CD14-positive monocyte (primary cell): ENCODE results near the gene EQTN. TPM values are rescaled to one million over a fixed set of nuclear protein-coding genes. Genes with fewer than 3 reads are reported as not detected.

Source experiments
- DNase-seq, 3 donors: peaks; one replicate each; pipeline ENCODE4 v3.0.0-alpha.2; 2011 to 2022
- H2AFZ ChIP-seq: 2 replicates; pipeline ENCODE4 v1.6.0; 2012; ENCODE audit warnings: mild to moderate bottlenecking, low read depth, low read length, inconsistent platforms; ENCODE audit not compliant: insufficient read depth, poor library complexity, severe bottlenecking
- H3K27ac ChIP-seq, 2 donors: 1 replicate in 1 of 2; 2 replicates in 1 of 2; pipeline ENCODE4 v1.5.1; 2012 to 2013; ENCODE audit warnings: low read length in 2 of 2, control low read depth in 1 of 2, inconsistent platforms in 1 of 2, low read depth in 1 of 2, mild to moderate bottlenecking in 1 of 2
- H3K27me3 ChIP-seq, 2 donors: one replicate each; pipeline versions ENCODE4 v1.6.0 to v1.6.1; 2011 to 2013; ENCODE audit warnings: low read length in 2 of 2; ENCODE audit not compliant: control insufficient read depth in 2 of 2, insufficient read depth in 2 of 2
- H3K36me3 ChIP-seq, 2 donors: replicated peaks in 1 of 2; 1 replicate in 1 of 2; 2 replicates in 1 of 2; pipeline versions ENCODE4 v1.5.1 to v1.6.1; 2012 to 2013; ENCODE audit warnings: low read length in 2 of 2, control low read depth in 1 of 2, inconsistent platforms in 1 of 2, mild to moderate bottlenecking in 1 of 2; ENCODE audit not compliant: insufficient read depth in 2 of 2, control insufficient read depth in 1 of 2
- H3K4me1 ChIP-seq, 2 donors: 1 replicate in 1 of 2; 2 replicates in 1 of 2; pipeline versions ENCODE4 v1.5.1 to v1.6.1; 2012 to 2013; ENCODE audit warnings: low read length in 2 of 2, control low read depth in 1 of 2, inconsistent platforms in 1 of 2, mild to moderate bottlenecking in 1 of 2, moderate library complexity in 1 of 2; ENCODE audit not compliant: insufficient read depth in 2 of 2, control insufficient read depth in 1 of 2
- H3K4me2 ChIP-seq: replicated peaks from 2 replicates; pipeline ENCODE3; 2012; ENCODE audit warnings: low read length, moderate library complexity, mild to moderate bottlenecking; ENCODE audit not compliant: poor library complexity, severe bottlenecking; ENCODE audit errors: extremely low read depth
- H3K4me3 ChIP-seq, 3 experiments: fragments of 200-600 bp in 1 of 3; sonication (generic) in 1 of 3; replicated peaks in 1 of 3; 1 replicate in 2 of 3; 2 replicates in 1 of 3; pipeline ENCODE4 v1.5.1; 2011 to 2013; ENCODE audit warnings: low read length in 3 of 3, mild to moderate bottlenecking in 3 of 3, control low read depth in 2 of 3, low read depth in 2 of 3, inconsistent platforms in 1 of 3, moderate library complexity in 1 of 3
- H3K79me2 ChIP-seq: 2 replicates; pipeline ENCODE4 v1.6.0; 2012; ENCODE audit warnings: mild to moderate bottlenecking, control low read depth, inconsistent platforms, low read length, moderate library complexity; ENCODE audit not compliant: insufficient read depth
- H3K9ac ChIP-seq: 2 replicates; pipeline ENCODE4 v1.6.0; 2017; ENCODE audit warnings: low read length, mild to moderate bottlenecking; ENCODE audit not compliant: insufficient read depth, poor library complexity, severe bottlenecking
- H3K9me3 ChIP-seq, 2 donors: replicated peaks in 1 of 2; 1 replicate in 1 of 2; 2 replicates in 1 of 2; pipeline versions ENCODE4 v1.5.1 to v1.6.1; 2012 to 2013; ENCODE audit warnings: low read length in 2 of 2, control low read depth in 1 of 2; ENCODE audit not compliant: control insufficient read depth in 1 of 2, insufficient read depth in 1 of 2
- H4K20me1 ChIP-seq: 2 replicates; pipeline ENCODE4 v1.6.0; 2012; ENCODE audit warnings: mild to moderate bottlenecking, low read length, control low read depth, moderate library complexity; ENCODE audit not compliant: insufficient read depth
- H3K27ac Mint-ChIP-seq, 7 donors: one replicate each; pipeline ENCODE4 v1.8.0; 2020; ENCODE audit warnings: mild to moderate bottlenecking in 7 of 7, mixed read lengths in 7 of 7, moderate library complexity in 6 of 7, inconsistent platforms in 2 of 7
- H3K27me3 Mint-ChIP-seq, 3 donors: one replicate each; pipeline ENCODE4 v1.8.0; 2021 to 2022; ENCODE audit warnings: low read depth in 3 of 3, mild to moderate bottlenecking in 3 of 3, mixed read lengths in 3 of 3, moderate library complexity in 3 of 3, inconsistent platforms in 1 of 3
- H3K36me3 Mint-ChIP-seq, 2 donors: one replicate each; pipeline ENCODE4 v1.8.0; 2020; ENCODE audit warnings: mixed read lengths in 2 of 2, inconsistent platforms in 1 of 2, mild to moderate bottlenecking in 1 of 2
- H3K4me1 Mint-ChIP-seq: one replicate; pipeline ENCODE4 v1.8.0; 2020; ENCODE audit warnings: mild to moderate bottlenecking, mixed read lengths
- H3K4me3 Mint-ChIP-seq, 2 donors: one replicate each; pipeline ENCODE4 v1.8.0; 2020; ENCODE audit warnings: mild to moderate bottlenecking in 2 of 2, mixed read lengths in 2 of 2, moderate library complexity in 1 of 2
- H3K9me3 Mint-ChIP-seq, 7 donors: one replicate each; pipeline ENCODE4 v1.8.0; 2020 to 2022; ENCODE audit warnings: mixed read lengths in 7 of 7, mild to moderate bottlenecking in 6 of 7, moderate library complexity in 6 of 7, inconsistent platforms in 2 of 7
- CTCF ChIP-seq: fragments of 200-600 bp; IDR thresholded peaks from one replicate; pipeline ENCODE4 v1.8.0; 2022; ENCODE audit warnings: antibody characterized with exemption, mild to moderate bottlenecking
- WGBS: methylation state at CpG from one replicate; pipeline ENCODE4 v1.1.5; 2013; ENCODE audit warnings: missing lambda C conversion rate; ENCODE audit not compliant: insufficient coverage; 5-methylcytosine and 5-hydroxymethylcytosine counted together
- intact Hi-C, 2 donors: fragments of 100-400 bp; cut with micrococcal nuclease; formaldehyde crosslinking; loops; one replicate each; pipeline versions ENCODE4 v1.15.0 to v1.15.1; 2023
- polyA plus RNA-seq, 3 donors: library from polyadenylated mRNA; depleted of rRNA in 1 of 3; unstranded in 2 of 3; stranded (reverse) in 1 of 3; fragments of 300-500 nt in 2 of 3; fragments of >200 nt in 1 of 3; fragmentation: Illumina TruSeq in 2 of 3; gene quantifications; 1 replicate in 2 of 3; 2 replicates in 1 of 3; pipeline ENCODE4 v1.2.3, GENCODE V29; 2012 to 2021

EQTN gene
- polyA plus RNA-seq, 3 donors: not detected

DNA sequence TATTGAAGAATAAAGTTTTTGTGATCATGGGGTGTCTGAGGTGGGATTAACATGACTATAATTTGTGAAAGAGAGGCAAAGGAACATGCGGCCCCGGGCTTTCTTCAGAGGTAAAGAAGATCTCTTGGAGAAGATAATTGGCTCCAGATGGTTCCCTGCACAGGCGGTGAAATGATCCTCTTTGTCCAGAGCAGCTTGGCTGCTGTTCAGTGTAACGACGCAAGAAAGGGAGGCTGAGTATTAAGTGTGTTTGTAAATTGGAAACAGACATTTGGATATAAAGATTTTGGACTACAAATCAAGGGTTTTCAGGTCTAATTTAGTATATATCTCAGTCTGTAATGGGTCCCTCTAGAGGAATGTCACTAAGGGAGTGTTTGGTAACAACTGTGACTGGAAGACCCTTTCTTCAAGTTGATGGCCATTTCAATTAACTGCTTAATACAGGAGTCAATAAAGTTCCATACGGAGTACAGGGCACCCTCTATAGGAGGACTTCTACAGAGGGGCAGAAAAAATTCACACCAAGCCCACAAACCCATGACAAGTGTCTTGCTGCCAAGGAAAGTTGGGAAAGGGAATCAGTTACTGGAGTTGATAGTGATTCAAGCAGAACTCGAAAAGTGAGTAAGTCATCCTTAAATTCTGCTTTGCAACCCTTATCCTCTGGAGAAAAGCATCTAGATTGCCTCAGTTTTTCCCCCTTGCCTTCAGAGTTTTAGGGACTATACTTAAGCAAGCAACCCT, 4.1 kb downstream of the EQTN start:
- Histone ChIP-seq H3K27me3 (no peaks in the 10 kb centered on the region), H3K4me3 (no peak overlapping the region), H3K36me3 (no peaks in the 10 kb centered on the region), H3K27ac (no peak overlapping the region), H2AFZ (no peak overlapping the region), H3K4me2 (no peak overlapping the region), H3K9ac (no peak overlapping the region), H3K79me2 (no peaks in the 10 kb centered on the region), H3K4me1 (no peaks in the 10 kb centered on the region), H4K20me1 (no peaks in the 10 kb centered on the region), H3K9me3 (no peaks in the 10 kb centered on the region)
- no peak for TF ChIP-seq CTCF
- Mint-ChIP-seq H3K4me3 (no peak overlapping the region), H3K4me1 (no peaks in the 10 kb centered on the region), H3K27ac (no peak overlapping the region), H3K9me3 (no peaks in the 10 kb centered on the region), H3K27me3 (peaks cover 1 to 3% (median 2%) of the 10 kb centered on the region in 3 donors), H3K36me3 (no peaks in the 10 kb centered on the region)
- intact Hi-C loops: no loop called here
- DNase-seq: no peak
- 98% methylated on average over 5 of the region's 7 CpGs for WGBS

DNA sequence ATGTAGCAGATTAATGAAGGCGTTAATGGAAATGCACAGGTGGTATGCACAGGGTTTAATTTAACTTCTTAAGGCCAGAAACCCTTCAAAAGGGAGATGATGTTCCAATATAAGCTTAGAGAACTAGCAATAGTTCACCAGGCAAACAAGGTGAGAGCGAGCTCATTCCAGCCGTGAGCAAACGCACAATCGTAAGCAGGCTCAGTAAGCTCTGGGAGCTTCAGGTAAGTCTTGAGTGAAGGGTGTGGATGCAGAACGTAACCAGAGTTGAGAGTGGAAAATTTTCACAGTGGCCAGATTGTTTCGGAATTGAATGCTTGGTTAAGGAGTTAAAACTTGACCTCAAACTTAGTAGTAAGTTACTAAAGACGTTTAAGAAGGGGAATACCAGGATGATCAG, 5.7 kb downstream of the EQTN start:
- 97% methylated on average over 5 of the region's 8 CpGs for WGBS
- intact Hi-C loops: no loop called here
- H3K4me2 ChIP-seq: no peak overlapping the region
- peaks cover 0 to 2% (median 1%) of the 10 kb centered on the region in 3 donors for H3K27me3 Mint-ChIP-seq
- TF ChIP-seq CTCF: no peak
- no peaks in the 10 kb centered on the region for H3K9me3 Mint-ChIP-seq
- no peaks in the 10 kb centered on the region for H3K4me1 ChIP-seq
- no peak overlapping the region for H3K4me3 Mint-ChIP-seq
- DNase-seq: no peak
- H2AFZ ChIP-seq: no peak overlapping the region
- H3K9me3 ChIP-seq: no peaks in the 10 kb centered on the region
- no peaks in the 10 kb centered on the region for H4K20me1 ChIP-seq
- no peaks in the 10 kb centered on the region for H3K36me3 ChIP-seq
- no peaks in the 10 kb centered on the region for H3K27me3 ChIP-seq
- H3K79me2 ChIP-seq: no peaks in the 10 kb centered on the region
- H3K4me1 Mint-ChIP-seq: no peaks in the 10 kb centered on the region
- no peak overlapping the region for H3K27ac ChIP-seq
- H3K4me3 ChIP-seq: no peak overlapping the region
- H3K36me3 Mint-ChIP-seq: no peaks in the 10 kb centered on the region
- H3K27ac Mint-ChIP-seq: no peak overlapping the region
- H3K9ac ChIP-seq: no peak overlapping the region
